HG03521 (cell line): ENCODE measurements around the gene RBM26.
"Not testable (repeated sequence)": the region's sequence is repeated elsewhere in the genome, so short reads cannot be mapped to it uniquely, and the experiment has no call there.

Source experiments
- ATAC-seq: cut with Tn5 transposase; IDR thresholded peaks from one replicate; pipeline ENCODE4 v1.9.1; 2021; ENCODE audit warnings: mild to moderate bottlenecking, moderate library complexity; ENCODE audit not compliant: unreplicated experiment

Gene RBM26

GRCh38 chr13:79282976-79283375 is 123.1 kb downstream of the RBM26 start:
- no peak for ATAC-seq

- no peak for ATAC-seq
Measured at GRCh38 chr13:79282508-79282907, 123.5 kb downstream of the RBM26 start.

GRCh38 chr13:79281339-79281747 is 124.7 kb downstream of the RBM26 start:
- ATAC-seq = no peak

- not testable (repeated sequence) for ATAC-seq
Measured at GRCh38 chr13:79279735-79280134, 126.3 kb downstream of the RBM26 start.

GRCh38 chr13:79273045-79273444 is 133.0 kb downstream of the RBM26 start:
- no peak for ATAC-seq

GRCh38 chr13:79271616-79272015 is 134.4 kb downstream of the RBM26 start:
- ATAC-seq = no peak

- no peak for ATAC-seq
Measured at GRCh38 chr13:79270859-79271258, 135.2 kb downstream of the RBM26 start.
